ENCODE data around the gene ADAMTSL5. TPM values are rescaled to one million over a fixed set of nuclear protein-coding genes. Genes with fewer than 3 reads are reported as not detected.

Gene ADAMTSL5
- total RNA-seq, 4 donors from 2014 or later, result 2.6 to 3.7 (median 2.7) TPM; not detected in 1

GRCh38 chr19:1486720-1487575 lies 25.9 kb downstream of the ADAMTSL5 start:
- Histone ChIP-seq H3K9me3 (no peaks in the 10 kb centered on the region), H3K4me3 (no peak overlapping the region), H3K27ac (no peak overlapping the region), H3K4me1 (peaks cover 10 to 17% (median 15%) of the 10 kb centered on the region in 4 donors), H3K36me3 (no peaks in the 10 kb centered on the region), H3K27me3 (peaks cover 7% of the 10 kb centered on the region)
- no peak for TF ChIP-seq EP300 (IDR thresholded peaks at IDR 0.05; ENCODE audit: low read depth)
- TF ChIP-seq CTCF (IDR thresholded peaks at IDR 0.05), result no peak
- TF ChIP-seq POLR2AphosphoS5 (IDR thresholded peaks at IDR 0.05), result no peak
- no peak for TF ChIP-seq POLR2A (IDR thresholded peaks at IDR 0.05)
- DNase-seq, result no peak
- 94% methylated on average over 56 of the region's 56 CpGs; no CpG with 5 or more reads in 1 of the 2 donors for WGBS, 2 donors (ENCODE audit: low coverage in 1 of 2)
- in situ Hi-C loops (cut with MboI; ENCODE audit: low pct_ligation_motif_present in 1 of 4, low pct_unique_long_range_greater_than_20kb in 1 of 4, low sequenced_read_pairs in 3 of 4), result no loop called here
- intact Hi-C loops (cut with DNase I; ENCODE audit: low total_unique reads), result no loop called here

GRCh38 chr19:1483979-1484428 lies 28.8 kb downstream of the ADAMTSL5 start:
- Histone ChIP-seq H3K27ac (no peak overlapping the region), H3K36me3 (no peaks in the 10 kb centered on the region), H3K27me3 (no peaks in the 10 kb centered on the region), H3K4me3 (no peak overlapping the region), H3K4me1 (peaks cover 4 to 8% (median 6%) of the 10 kb centered on the region in 4 donors), H3K9me3 (no peaks in the 10 kb centered on the region)
- DNase-seq, result no peak
- no peak for TF ChIP-seq EP300 (IDR thresholded peaks at IDR 0.05; ENCODE audit: low read depth)
- TF ChIP-seq POLR2A (IDR thresholded peaks at IDR 0.05), result no peak
- no peak for TF ChIP-seq POLR2AphosphoS5 (IDR thresholded peaks at IDR 0.05)
- no peak for TF ChIP-seq CTCF (IDR thresholded peaks at IDR 0.05)
- in situ Hi-C loops (cut with MboI; ENCODE audit: low pct_ligation_motif_present in 1 of 4, low pct_unique_long_range_greater_than_20kb in 1 of 4, low sequenced_read_pairs in 3 of 4) (no loop called here), intact Hi-C loops (cut with DNase I; ENCODE audit: low total_unique reads) (no loop called here)
- WGBS, 2 donors (ENCODE audit: low coverage in 1 of 2), result 94% methylated on average over 22 of the region's 23 CpGs; no CpG with 5 or more reads in 1 of the 2 donors

- intact Hi-C loops (cut with DNase I; ENCODE audit: low total_unique reads) (no loop called here), in situ Hi-C loops (cut with MboI; ENCODE audit: low pct_ligation_motif_present in 1 of 4, low pct_unique_long_range_greater_than_20kb in 1 of 4, low sequenced_read_pairs in 3 of 4) (no loop called here)
- DNase-seq, result no peak
- peaks cover 4 to 12% (median 7%) of the 10 kb centered on the region in 4 donors for H3K4me1 ChIP-seq
- no peak overlapping the region for H3K4me3 ChIP-seq
- TF ChIP-seq CTCF (IDR thresholded peaks at IDR 0.05), result no peak
- TF ChIP-seq POLR2A (IDR thresholded peaks at IDR 0.05), result no peak
- TF ChIP-seq POLR2AphosphoS5 (IDR thresholded peaks at IDR 0.05), result no peak
- no peak for TF ChIP-seq EP300 (IDR thresholded peaks at IDR 0.05; ENCODE audit: low read depth)
- 96% methylated on average over 38 of the region's 77 CpGs; no CpG with 5 or more reads in 1 of the 2 donors for WGBS, 2 donors (ENCODE audit: low coverage in 1 of 2)
- no peak overlapping the region for H3K27ac ChIP-seq
- H3K36me3 ChIP-seq, result no peaks in the 10 kb centered on the region
- no peaks in the 10 kb centered on the region for H3K9me3 ChIP-seq
- H3K27me3 ChIP-seq, result no peaks in the 10 kb centered on the region
These were observed 29.5 kb downstream of the ADAMTSL5 start for GRCh38 chr19:1483131-1483978.

All from transverse colon (tissue), 4 donors.